Measurements from ENCODE around the gene ZC3HAV1.

GRCh38 chr7:139072796-139073195 is 36.7 kb downstream of the ZC3HAV1 start:
- TF ChIP-seq CTCF (IDR thresholded peaks at IDR 0.05) (no peak), ZFX (IDR thresholded peaks at IDR 0.05; ENCODE audit: borderline replicate concordance) (no peak)

All from 22Rv1 (cell line).